Caco-2 (cell line): ENCODE results near the gene CHST13. TPM values are rescaled to one million over a fixed set of nuclear protein-coding genes. Genes with fewer than 3 reads are reported as not detected.

Experiments used
- BruUV-seq: library from RNA; stranded (reverse); fragments of 400-500 nt; replicated peaks from 2 replicates; lab custom pipeline; 2021; lab: Mats Ljungman, UMichigan
- CTCF ChIA-PET: fragments of 300-600 bp; sonication (Branson Sonifier 250); formaldehyde crosslinking; loops from one replicate; lab custom pipeline; 2022; ENCODE audit warnings: antibody characterized with exemption; lab: Charles Lee
- POLR2A ChIA-PET: fragments of 300-600 bp; sonication (Branson Sonifier 250); formaldehyde crosslinking; loops from one replicate; lab custom pipeline; 2022; ENCODE audit warnings: antibody characterized with exemption; lab: Charles Lee
- DNase-seq, 2 experiments: peaks; one replicate each; pipeline versions ENCODE4 v3.0.0 to v3.0.0-alpha.2; 2020 to 2022
- H3K27me3 ChIP-seq: replicated peaks from 2 replicates; pipeline ENCODE4 v1.6.0; 2011; ENCODE audit warnings: low read length; ENCODE audit not compliant: control insufficient read depth, insufficient read depth
- H3K36me3 ChIP-seq: 2 replicates; pipeline ENCODE4 v1.5.1; 2011; ENCODE audit warnings: low read length; ENCODE audit not compliant: control insufficient read depth, insufficient read depth
- H3K4me1 ChIP-seq: fragments of 250-450 bp; sonication (Bioruptor Pico); 2 replicates; pipeline ENCODE4 v1.5.1; 2020; ENCODE audit warnings: mild to moderate bottlenecking
- H3K4me3 ChIP-seq: 2 replicates; pipeline ENCODE4 v1.5.1; 2011; ENCODE audit warnings: low read depth, mild to moderate bottlenecking, control low read depth, low read length
- H3K9me3 ChIP-seq: fragments of 250-450 bp; sonication (Bioruptor Pico); 2 replicates; pipeline ENCODE4 v1.5.1; 2020; ENCODE audit warnings: mild to moderate bottlenecking, moderate library complexity
- H3K27ac Mint-ChIP-seq: one replicate; pipeline ENCODE4 v1.8.0; 2022; ENCODE audit warnings: mixed read lengths; ENCODE audit not compliant: unreplicated experiment
- H3K27me3 Mint-ChIP-seq: one replicate; pipeline ENCODE4 v1.8.0; 2022; ENCODE audit warnings: mixed read lengths; ENCODE audit not compliant: insufficient read depth, unreplicated experiment
- H3K36me3 Mint-ChIP-seq: one replicate; pipeline ENCODE4 v1.8.0; 2022; ENCODE audit warnings: mild to moderate bottlenecking, mixed read lengths; ENCODE audit not compliant: insufficient read depth, unreplicated experiment
- H3K4me1 Mint-ChIP-seq: one replicate; pipeline ENCODE4 v1.8.0; 2022; ENCODE audit warnings: low read depth, mixed read lengths; ENCODE audit not compliant: unreplicated experiment
- H3K4me3 Mint-ChIP-seq: one replicate; pipeline ENCODE4 v1.8.0; 2022; ENCODE audit warnings: mild to moderate bottlenecking, moderate library complexity, mixed read lengths; ENCODE audit not compliant: unreplicated experiment
- H3K9me3 Mint-ChIP-seq: one replicate; pipeline ENCODE4 v1.8.0; 2022; ENCODE audit warnings: mixed read lengths; ENCODE audit not compliant: unreplicated experiment
- CTCF ChIP-seq, 2 experiments: fragments of 200-600 bp in 1 of 2; IDR thresholded peaks; 1 replicate in 1 of 2; 2 replicates in 1 of 2; pipeline versions ENCODE4 v1.5.1 to v1.8.0; 2011 to 2022; ENCODE audit warnings: antibody characterized with exemption in 1 of 2, control low read depth in 1 of 2, inconsistent platforms in 1 of 2, low read depth in 1 of 2, low read length in 1 of 2, mild to moderate bottlenecking in 1 of 2, moderate library complexity in 1 of 2; ENCODE audit not compliant: insufficient read depth in 1 of 2, severe bottlenecking in 1 of 2, unreplicated experiment in 1 of 2
- intact Hi-C: fragments of 100-400 bp; cut with micrococcal nuclease; formaldehyde crosslinking; loops from one replicate; pipeline ENCODE4 v1.10.0; 2022; ENCODE audit not compliant: unreplicated experiment
- total RNA-seq: library from RNA; stranded (reverse); gene quantifications from 2 replicates; pipeline ENCODE4 v1.2.3, GENCODE V29; 2022

The CHST13 gene
- total RNA-seq, 1 experiment from 2014 or later: 25.3 TPM

DNA sequence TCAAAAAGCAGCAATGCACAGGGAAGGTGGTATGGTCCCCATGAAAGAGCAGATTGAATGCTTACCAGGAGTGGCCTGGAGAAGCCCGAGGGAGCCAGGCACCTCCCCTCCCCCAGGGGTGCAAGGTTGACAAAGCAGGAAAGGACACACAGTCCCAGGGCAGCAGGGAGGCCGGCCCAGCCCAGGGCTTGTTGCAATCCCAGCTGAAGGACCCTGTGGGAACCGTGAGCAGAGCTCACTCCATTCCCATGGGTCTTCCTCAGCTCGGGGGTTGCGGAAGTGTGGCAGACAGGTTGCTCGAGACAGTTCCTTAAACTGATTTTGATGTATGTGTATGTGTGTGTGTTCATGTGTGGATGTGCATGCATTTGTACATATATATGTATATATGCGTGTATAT, 22.2 kb upstream of the CHST13 start:
- intact Hi-C loops: no loop called here
- no peaks in the 10 kb centered on the region for H3K4me1 Mint-ChIP-seq
- no peaks in the 10 kb centered on the region for H3K9me3 Mint-ChIP-seq
- no peaks in the 10 kb centered on the region for H3K4me1 ChIP-seq
- H3K36me3 ChIP-seq: no peaks in the 10 kb centered on the region
- POLR2A ChIA-PET: no interaction called here
- no peaks in the 10 kb centered on the region for H3K27me3 ChIP-seq
- no peaks in the 10 kb centered on the region for H3K9me3 ChIP-seq
- no peak for TF ChIP-seq CTCF (IDR thresholded peaks at IDR 0.05; ENCODE audit: insufficient read depth in 1 of 2, low read depth in 1 of 2, low read length in 1 of 2, severe bottlenecking in 1 of 2, unreplicated experiment in 1 of 2)
- peaks cover 5% of the 10 kb centered on the region for H3K27me3 Mint-ChIP-seq
- BruUV-seq: no TSS peak
- H3K4me3 Mint-ChIP-seq: no peak overlapping the region
- H3K36me3 Mint-ChIP-seq: no peaks in the 10 kb centered on the region
- no peak for DNase-seq
- H3K27ac Mint-ChIP-seq: no peak overlapping the region
- CTCF ChIA-PET: no interaction called here
- H3K4me3 ChIP-seq: no peak overlapping the region

DNA sequence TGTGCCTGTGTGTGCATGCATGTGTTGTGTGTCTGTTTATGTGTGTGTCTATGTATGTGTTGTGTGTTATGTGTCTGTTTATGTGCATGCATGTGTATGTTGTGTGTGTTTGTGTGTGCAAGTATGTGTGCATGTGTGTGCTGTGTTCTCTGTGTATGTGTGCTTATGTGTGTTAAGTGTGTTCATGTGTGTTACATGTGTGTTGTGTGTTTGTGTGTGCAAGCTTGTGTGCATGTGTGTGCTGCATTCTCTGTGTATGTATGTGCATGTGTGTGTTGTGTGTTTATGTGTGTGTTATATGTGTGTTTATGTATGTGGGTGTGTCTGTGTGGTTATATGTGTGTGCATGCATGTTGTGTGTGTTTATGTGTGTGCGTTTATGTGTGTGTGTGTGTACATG, 21.3 kb upstream of the CHST13 start:
- H3K36me3 Mint-ChIP-seq: no peaks in the 10 kb centered on the region
- H3K27ac Mint-ChIP-seq: no peak overlapping the region
- ChIA-PET POLR2A (no interaction called here), CTCF (no interaction called here)
- intact Hi-C loops: no loop called here
- Histone ChIP-seq H3K36me3 (no peaks in the 10 kb centered on the region), H3K4me1 (no peaks in the 10 kb centered on the region), H3K4me3 (no peak overlapping the region), H3K9me3 (no peaks in the 10 kb centered on the region), H3K27me3 (no peaks in the 10 kb centered on the region)
- DNase-seq: no peak
- no TSS peak for BruUV-seq
- H3K4me3 Mint-ChIP-seq: no peak overlapping the region
- H3K9me3 Mint-ChIP-seq: no peaks in the 10 kb centered on the region
- no peaks in the 10 kb centered on the region for H3K4me1 Mint-ChIP-seq
- peaks cover 5% of the 10 kb centered on the region for H3K27me3 Mint-ChIP-seq
- no peak for TF ChIP-seq CTCF (IDR thresholded peaks at IDR 0.05; ENCODE audit: insufficient read depth in 1 of 2, low read depth in 1 of 2, low read length in 1 of 2, severe bottlenecking in 1 of 2, unreplicated experiment in 1 of 2)

- Mint-ChIP-seq H3K9me3 (no peaks in the 10 kb centered on the region), H3K4me3 (no peak overlapping the region), H3K27me3 (peaks cover 5% of the 10 kb centered on the region), H3K4me1 (no peaks in the 10 kb centered on the region), H3K36me3 (no peaks in the 10 kb centered on the region), H3K27ac (no peak overlapping the region)
- ChIA-PET POLR2A (no interaction called here), CTCF (no interaction called here)
- H3K36me3 ChIP-seq: no peaks in the 10 kb centered on the region
- no peaks in the 10 kb centered on the region for H3K9me3 ChIP-seq
- H3K4me1 ChIP-seq: peaks cover 5% of the 10 kb centered on the region; the same call in 1 of the 2 replicates
- H3K4me3 ChIP-seq: no peak overlapping the region
- no TSS peak for BruUV-seq
- no peaks in the 10 kb centered on the region for H3K27me3 ChIP-seq
- no peak for TF ChIP-seq CTCF (IDR thresholded peaks at IDR 0.05; ENCODE audit: insufficient read depth in 1 of 2, low read depth in 1 of 2, low read length in 1 of 2, severe bottlenecking in 1 of 2, unreplicated experiment in 1 of 2)
- intact Hi-C loops: no loop called here
- DNase-seq: no peak
These were observed 20.3 kb upstream of the CHST13 start for GRCh38 chr3:126503701-126504100.
